Cardiac muscle cell (in vitro differentiated cells and primary cell): Measurements from ENCODE around the gene ATP8B4. TPM values are rescaled to one million over a fixed set of nuclear protein-coding genes. Genes with fewer than 3 reads are reported as not detected.

Source experiments
- DNase-seq, 2 donors: peaks; one replicate each; pipeline versions ENCODE4 v3.0.0 to v3.0.0-alpha.2; 2010 to 2017; ENCODE audit warnings: low read depth in 1 of 2, low spot score in 1 of 2
- H3K27ac ChIP-seq: fragments of 200-600 bp; sonication (generic); 2 replicates; pipeline ENCODE4 v1.5.1; 2016
- H3K27me3 ChIP-seq: fragments of 200-600 bp; sonication (generic); 2 replicates; pipeline ENCODE4 v1.6.0; 2016; ENCODE audit warnings: control low read depth
- H3K36me3 ChIP-seq: fragments of 200-600 bp; sonication (generic); 2 replicates; pipeline ENCODE4 v1.5.1; 2016; ENCODE audit warnings: control low read depth
- H3K4me1 ChIP-seq: fragments of 200-600 bp; sonication (generic); 2 replicates; pipeline ENCODE4 v1.8.1; 2017; ENCODE audit warnings: low read depth, mild to moderate bottlenecking, mixed run types
- H3K4me3 ChIP-seq: fragments of 200-600 bp; sonication (generic); 2 replicates; pipeline ENCODE4 v1.5.1; 2016; ENCODE audit warnings: mild to moderate bottlenecking
- H3K9me3 ChIP-seq: fragments of 200-600 bp; sonication (generic); 2 replicates; pipeline ENCODE4 v1.5.1; 2017; ENCODE audit warnings: low read depth, mild to moderate bottlenecking, control low read depth
- polyA plus RNA-seq: library from polyadenylated mRNA; unstranded; fragments of >200 nt; fragmentation: Nextera tagmentation; extraction: Ambion mirVana; gene quantifications from 2 replicates; pipeline ENCODE4 v1.2.1, GENCODE V29; 2016
- total RNA-seq: library from RNA; depleted of rRNA; stranded (reverse); fragments of >200 nt; gene quantifications from 2 replicates; pipeline ENCODE4 v1.2.3, GENCODE V29; 2016
- TF ChIP-seq, protein P1 (sequence below): IDR thresholded peaks from 2 replicates; pipeline ENCODE4 v1.5.1; 2012; ENCODE audit warnings: low read depth, mild to moderate bottlenecking, low read length

ATP8B4 gene
- total and polyA plus RNA-seq, 2 experiments from 2014 or later: 0.09 to 0.12 TPM

GRCh38 chr15:50120729-50121128 lies 1.7 kb upstream of the ATP8B4 start:
- H3K36me3 ChIP-seq: no peaks in the 10 kb centered on the region
- DNase-seq: no peak
- H3K27ac ChIP-seq: no peak overlapping the region
- no peak overlapping the region for H3K4me3 ChIP-seq
- no peaks in the 10 kb centered on the region for H3K9me3 ChIP-seq
- TF ChIP-seq, protein P1, sequence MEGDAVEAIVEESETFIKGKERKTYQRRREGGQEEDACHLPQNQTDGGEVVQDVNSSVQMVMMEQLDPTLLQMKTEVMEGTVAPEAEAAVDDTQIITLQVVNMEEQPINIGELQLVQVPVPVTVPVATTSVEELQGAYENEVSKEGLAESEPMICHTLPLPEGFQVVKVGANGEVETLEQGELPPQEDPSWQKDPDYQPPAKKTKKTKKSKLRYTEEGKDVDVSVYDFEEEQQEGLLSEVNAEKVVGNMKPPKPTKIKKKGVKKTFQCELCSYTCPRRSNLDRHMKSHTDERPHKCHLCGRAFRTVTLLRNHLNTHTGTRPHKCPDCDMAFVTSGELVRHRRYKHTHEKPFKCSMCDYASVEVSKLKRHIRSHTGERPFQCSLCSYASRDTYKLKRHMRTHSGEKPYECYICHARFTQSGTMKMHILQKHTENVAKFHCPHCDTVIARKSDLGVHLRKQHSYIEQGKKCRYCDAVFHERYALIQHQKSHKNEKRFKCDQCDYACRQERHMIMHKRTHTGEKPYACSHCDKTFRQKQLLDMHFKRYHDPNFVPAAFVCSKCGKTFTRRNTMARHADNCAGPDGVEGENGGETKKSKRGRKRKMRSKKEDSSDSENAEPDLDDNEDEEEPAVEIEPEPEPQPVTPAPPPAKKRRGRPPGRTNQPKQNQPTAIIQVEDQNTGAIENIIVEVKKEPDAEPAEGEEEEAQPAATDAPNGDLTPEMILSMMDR: no peak
- no peaks in the 10 kb centered on the region for H3K4me1 ChIP-seq
- H3K27me3 ChIP-seq: no peaks in the 10 kb centered on the region

- no peak overlapping the region for H3K4me3 ChIP-seq
- H3K36me3 ChIP-seq: no peaks in the 10 kb centered on the region
- DNase-seq: no peak
- H3K9me3 ChIP-seq: no peaks in the 10 kb centered on the region
- H3K27me3 ChIP-seq: no peaks in the 10 kb centered on the region
- H3K4me1 ChIP-seq: no peaks in the 10 kb centered on the region
- TF ChIP-seq, protein P1: no peak
- no peak overlapping the region for H3K27ac ChIP-seq
Observed at GRCh38 chr15:50117431-50118027, 1.5 kb downstream of the ATP8B4 start.

GRCh38 chr15:50116477-50116876 lies 2.6 kb downstream of the ATP8B4 start:
- Histone ChIP-seq H3K27me3 (no peaks in the 10 kb centered on the region), H3K27ac (no peak overlapping the region), H3K4me1 (no peaks in the 10 kb centered on the region), H3K36me3 (no peaks in the 10 kb centered on the region), H3K9me3 (no peaks in the 10 kb centered on the region), H3K4me3 (no peak overlapping the region)
- TF ChIP-seq, protein P1: peak; percentile 28
- DNase-seq: peak; percentile 17 to 42

DNA sequence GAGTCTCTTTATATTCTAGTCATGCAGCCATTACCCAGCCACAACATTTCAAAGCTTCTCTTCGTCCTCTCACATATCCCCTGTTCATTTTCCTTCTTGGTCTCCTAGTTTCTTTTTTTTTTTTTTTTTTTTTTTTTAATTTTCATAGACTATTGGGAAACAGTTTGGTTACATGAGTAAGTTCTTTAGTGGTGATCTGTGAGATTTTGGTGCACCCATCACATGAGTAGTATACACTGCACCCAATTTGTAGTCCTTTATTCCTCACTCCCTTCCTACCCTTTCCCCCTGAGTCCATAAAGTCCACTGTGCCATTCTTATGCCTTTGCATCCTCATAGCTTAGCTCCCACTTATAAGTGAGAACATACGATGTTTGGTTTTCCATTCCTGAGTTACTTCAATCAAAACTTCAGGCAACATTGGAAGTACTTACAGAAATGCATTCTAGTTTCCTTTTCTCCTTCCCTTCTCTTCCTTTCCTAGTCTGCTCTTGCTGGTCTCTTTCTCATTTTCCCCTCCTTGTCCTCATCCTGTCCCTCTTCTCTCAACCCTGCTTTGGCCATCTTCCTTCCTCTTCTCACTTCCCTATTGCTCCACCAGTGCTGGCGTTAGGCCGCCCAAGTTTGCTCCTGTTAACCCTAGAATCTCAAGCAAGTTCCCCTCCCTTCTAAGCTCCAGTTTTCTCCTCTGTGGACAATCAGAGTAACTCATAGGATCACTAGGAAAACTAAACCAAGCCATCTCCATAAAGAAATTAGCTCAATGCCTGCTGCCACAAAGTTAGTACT lies 4.8 kb downstream of the ATP8B4 start:
- H3K9me3 ChIP-seq: no peaks in the 10 kb centered on the region
- no peaks in the 10 kb centered on the region for H3K36me3 ChIP-seq
- H3K27me3 ChIP-seq: peaks cover 7% of the 10 kb centered on the region
- H3K4me3 ChIP-seq: no peak overlapping the region
- TF ChIP-seq, protein P1: no peak
- no peak for DNase-seq
- H3K4me1 ChIP-seq: no peaks in the 10 kb centered on the region
- H3K27ac ChIP-seq: no peak overlapping the region

DNA sequence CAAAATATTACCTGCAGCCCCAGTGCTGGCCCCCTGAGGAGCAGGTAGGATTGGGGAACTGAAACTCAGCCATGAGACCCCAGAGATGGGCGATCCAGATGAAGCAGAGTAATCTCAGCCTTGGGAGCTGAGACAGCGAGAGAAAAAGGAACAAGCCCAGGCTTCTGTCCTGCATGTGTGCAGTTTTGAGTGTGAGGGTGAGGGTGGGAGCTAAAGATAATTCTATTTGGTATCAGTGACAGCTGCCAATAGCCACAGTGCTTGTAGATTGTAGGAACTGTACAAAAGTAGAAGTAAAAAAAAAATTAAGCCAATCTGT lies 5.9 kb downstream of the ATP8B4 start:
- no peak overlapping the region for H3K27ac ChIP-seq
- H3K4me1 ChIP-seq: no peaks in the 10 kb centered on the region
- H3K4me3 ChIP-seq: no peak overlapping the region
- TF ChIP-seq, protein P1: no peak
- H3K27me3 ChIP-seq: peaks cover 7% of the 10 kb centered on the region
- no peaks in the 10 kb centered on the region for H3K36me3 ChIP-seq
- no peaks in the 10 kb centered on the region for H3K9me3 ChIP-seq
- no peak for DNase-seq
